Upper lobe of left lung (tissue), 6 donors: Measurements from ENCODE around the gene FCGR1A. TPM values are rescaled to one million over a fixed set of nuclear protein-coding genes. Genes with fewer than 3 reads are reported as not detected.
"Not testable (repeated sequence)": the region's sequence is repeated elsewhere in the genome, so short reads cannot be mapped to it uniquely, and the experiment has no call there.

ENCODE experiments used
- ATAC-seq, 2 donors: fragments of 200-7000 bp; cut with Tn5 transposase; one replicate each; pipeline ENCODE4 v1.9.1; 2022; ENCODE audit warnings: mild to moderate bottlenecking in 2 of 2, moderate library complexity in 2 of 2; ENCODE audit not compliant: low FRiP score in 2 of 2
- DNase-seq, 2 donors: peaks; one replicate each; pipeline ENCODE4 v3.0.0-alpha.2; 2019 to 2020
- H3K27ac ChIP-seq, 4 donors: fragments of 200-600 bp; sonication (generic); one replicate each; pipeline ENCODE4 v1.5.1; 2016 to 2019
- H3K27me3 ChIP-seq, 4 donors: fragments of 200-600 bp; sonication (generic); one replicate each; pipeline ENCODE4 v1.5.1; 2017 to 2019
- H3K36me3 ChIP-seq, 4 donors: fragments of 200-600 bp; sonication (generic); one replicate each; pipeline ENCODE4 v1.5.1; 2016 to 2019
- H3K4me1 ChIP-seq, 4 donors: fragments of 200-600 bp; sonication (generic); one replicate each; pipeline ENCODE4 v1.5.1; 2018 to 2019
- H3K4me3 ChIP-seq, 4 donors: fragments of 200-600 bp; sonication (generic); one replicate each; pipeline ENCODE4 v1.5.1; 2017 to 2019; ENCODE audit warnings: mild to moderate bottlenecking in 2 of 4, moderate library complexity in 1 of 4
- H3K9me3 ChIP-seq, 4 donors: fragments of 200-600 bp; sonication (generic); one replicate each; pipeline ENCODE4 v1.5.1; 2018 to 2019
- WGBS, 2 donors: methylation state at CpG; one replicate each; pipeline ENCODE4 v1.1.5; 2017 to 2018; 5-methylcytosine and 5-hydroxymethylcytosine counted together
- total RNA-seq, 6 donors: library from RNA; depleted of rRNA in 4 of 6; stranded (reverse); fragments of >200 nt in 4 of 6; gene quantifications; one replicate each; pipeline versions ENCODE4 v1.1.0 to v1.2.1, GENCODE V29; 2016 to 2021
- donor health status: DM: no; HTN: no; CAD: no; lungs with moderate emphysema.
- donor health status: DM: no; HTN: yes; CAD: no; lungs with severe emphysema.

FCGR1A gene
- total RNA-seq, 6 donors from 2014 or later = 12.8 to 52.7 (median 26.3) TPM

- not testable (repeated sequence) for ATAC-seq, H3K9me3 ChIP-seq, DNase-seq, H3K36me3 ChIP-seq, H3K27me3 ChIP-seq, H3K4me1 ChIP-seq, H3K27ac ChIP-seq, H3K4me3 ChIP-seq
- WGBS, 2 donors = no CpG with 5 or more reads among the region's 15 CpGs
Measured at GRCh38 chr1:149833144-149833543, 50.6 kb downstream of the FCGR1A start.

- WGBS, 2 donors = no CpG with 5 or more reads among the region's 26 CpGs
- H3K27ac ChIP-seq, H3K36me3 ChIP-seq, H3K4me3 ChIP-seq, DNase-seq, H3K27me3 ChIP-seq, H3K9me3 ChIP-seq: not testable (repeated sequence)
- ATAC-seq = peak; percentile 83 to 85
- H3K4me1 ChIP-seq = peaks cover 20 to 26% (median 23%) of the 10 kb centered on the region in 4 donors
Measured at GRCh38 chr1:149841149-149841548, 58.7 kb downstream of the FCGR1A start.

Other genes with a start within 250 kb of the FCGR1A start
- under 1 TPM in 1 of 6 donors, not detected in 5; 0.86 TPM for gene PPIAL4C, start 198.8 kb upstream of the FCGR1A start, total RNA-seq
- gene BOLA1, start 116.9 kb downstream of the FCGR1A start, total RNA-seq = 10 to 100 TPM; 11.1 to 23.0 (median 14.5) TPM
- 1 to 10 TPM in 3 of 6 donors, under 1 TPM in 3; 0.44 to 1.6 (median 0.98) TPM for gene SV2A, start 135.2 kb downstream of the FCGR1A start, total RNA-seq
- gene SF3B4, start 145.1 kb downstream of the FCGR1A start, total RNA-seq = 10 to 100 TPM in 5 of 6 donors, 1 to 10 TPM in 1; 9.4 to 49.1 (median 15.2) TPM
- 10 to 100 TPM in 4 of 6 donors, 1 to 10 TPM in 2; 5.9 to 19.9 (median 13.6) TPM for gene MTMR11, start 154.2 kb downstream of the FCGR1A start, total RNA-seq
- 10 to 100 TPM; 22.0 to 44.8 (median 29.8) TPM for gene OTUD7B, start 228.0 kb downstream of the FCGR1A start, total RNA-seq